DMS114 treated with DMSO at 0.1 percent for 48 hours (cell line): ENCODE measurements around the gene GSE1.

Experiments used
- DNase-seq: peaks from one replicate; lab custom pipeline; 2025; ENCODE audit not compliant: unreplicated experiment; lab: John Stamatoyannopoulos, UW

GSE1 gene

GRCh38 chr16:85573696-85574641 lies 39.2 kb upstream of the GSE1 start:
- no peak for DNase-seq

- no peak for DNase-seq
Measured at GRCh38 chr16:85574672-85575475, 38.2 kb upstream of the GSE1 start.

- no peak for DNase-seq
Measured at GRCh38 chr16:85575920-85576319, 37.2 kb upstream of the GSE1 start.

GRCh38 chr16:85576944-85577343 lies 36.2 kb upstream of the GSE1 start:
- DNase-seq, result no peak

- no peak for DNase-seq
Measured at GRCh38 chr16:85577899-85578598, 35.1 kb upstream of the GSE1 start.

- DNase-seq, result no peak
Measured at GRCh38 chr16:85578599-85578948, 34.5 kb upstream of the GSE1 start.

GRCh38 chr16:85579191-85579590 lies 33.9 kb upstream of the GSE1 start:
- no peak for DNase-seq

GRCh38 chr16:85579923-85580580 lies 33.1 kb upstream of the GSE1 start:
- no peak for DNase-seq

- no peak for DNase-seq
Measured at GRCh38 chr16:85580684-85581083, 32.4 kb upstream of the GSE1 start.

GRCh38 chr16:85582229-85582991 lies 30.7 kb upstream of the GSE1 start:
- no peak for DNase-seq

- DNase-seq, result no peak
Measured at GRCh38 chr16:85583491-85584181, 29.5 kb upstream of the GSE1 start.

- no peak for DNase-seq
Measured at GRCh38 chr16:85584267-85584666, 28.9 kb upstream of the GSE1 start.

GRCh38 chr16:85584819-85585282 lies 28.3 kb upstream of the GSE1 start:
- DNase-seq, result no peak

- DNase-seq, result no peak
Measured at GRCh38 chr16:85585711-85586110, 27.4 kb upstream of the GSE1 start.

- DNase-seq, result no peak
Measured at GRCh38 chr16:85586380-85587104, 26.6 kb upstream of the GSE1 start.

GRCh38 chr16:85587762-85588556 lies 25.2 kb upstream of the GSE1 start:
- DNase-seq, result no peak

GRCh38 chr16:85588562-85589503 lies 24.3 kb upstream of the GSE1 start:
- no peak for DNase-seq
